CD4-positive, alpha-beta T cell treated with Interleukin-2 at 100 ng/mL for 4 hours (primary cell): ENCODE measurements around the gene ATPAF1.

Source experiments
- DNase-seq: peaks from one replicate; pipeline ENCODE4 v3.0.0-alpha.2; 2020; ENCODE audit warnings: low spot score

The ATPAF1 gene

DNA sequence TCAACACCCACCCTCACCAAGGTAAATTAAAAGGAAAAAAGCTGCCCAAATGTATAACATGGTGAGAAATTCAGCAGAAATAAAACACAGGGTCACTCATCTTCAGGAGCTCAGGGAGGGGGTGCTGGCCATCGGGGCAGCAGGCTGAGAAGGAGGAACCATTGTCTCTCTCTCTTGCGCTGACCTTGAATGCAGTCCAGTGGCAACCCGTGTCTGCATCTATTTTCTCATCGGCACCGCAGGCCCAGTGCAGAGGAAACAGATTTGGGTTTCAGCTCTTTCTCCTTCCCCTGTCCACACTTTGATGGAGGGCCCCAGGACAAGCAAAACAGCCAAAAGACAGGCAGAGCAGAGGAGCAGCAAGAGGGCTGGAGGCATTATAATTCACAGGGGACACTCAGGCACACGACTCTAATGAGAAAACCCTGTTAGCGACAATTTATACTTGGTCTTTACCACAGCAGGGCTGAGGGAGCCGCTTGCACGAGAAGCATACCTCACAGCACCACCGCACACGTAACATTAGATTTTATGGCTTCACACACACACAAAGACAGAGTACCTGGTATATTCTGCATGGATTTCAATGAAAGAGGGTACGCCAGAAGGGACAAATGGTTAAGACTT is 82.7 kb downstream of the ATPAF1 start:
- DNase-seq: no peak

DNA sequence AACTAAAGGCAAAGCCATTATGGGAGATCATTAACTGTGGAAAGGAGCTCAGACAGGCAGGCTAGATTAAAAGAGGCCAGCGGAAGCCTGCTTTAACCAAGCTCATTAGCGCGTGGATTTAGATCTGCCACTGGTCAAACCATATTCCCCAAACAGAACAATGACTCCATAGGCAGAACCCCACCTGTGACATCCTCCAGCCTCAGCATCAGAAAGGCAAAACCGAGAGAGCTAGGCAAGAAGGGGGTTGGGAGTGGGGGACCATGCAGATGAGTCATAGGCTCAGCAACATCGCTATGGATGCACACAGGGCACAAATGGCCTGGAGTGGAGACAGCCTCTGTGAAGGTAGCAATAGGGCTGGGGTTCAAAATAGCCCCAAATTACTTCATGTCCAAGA is 84.7 kb downstream of the ATPAF1 start:
- DNase-seq: no peak

DNA sequence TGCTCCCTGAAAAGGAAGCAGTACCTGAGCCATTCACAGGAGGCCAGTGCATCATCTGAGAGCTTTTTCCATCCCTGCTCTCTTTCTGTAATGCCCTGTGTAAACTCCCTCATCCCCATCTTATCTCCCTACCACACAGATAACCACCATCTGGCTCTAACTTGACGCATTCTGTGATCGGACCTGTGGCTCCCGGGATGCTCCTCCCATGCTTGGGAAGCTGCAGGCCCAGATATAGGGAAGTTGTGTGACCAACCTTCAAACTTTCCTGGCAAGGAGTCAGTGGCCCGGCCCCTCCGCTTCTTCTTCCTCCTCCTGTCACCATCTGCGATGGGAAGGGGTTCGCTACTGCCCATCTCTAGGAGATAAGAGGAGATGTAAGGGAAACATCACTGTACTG is 85.2 kb downstream of the ATPAF1 start:
- no peak for DNase-seq
